ENCODE data around the gene AP3B1.

GRCh38 chr5:78016863-78017529, 277.5 kb downstream of the AP3B1 start:
- TF ChIP-seq EZH2phosphoT487 (IDR thresholded peaks at IDR 0.05; ENCODE audit: borderline replicate concordance) (no peak), CTCF (conservative IDR thresholded peaks at IDR 0.05; ENCODE audit: low read length) (no peak)
